B cell (primary cell): ENCODE results near the gene RIT2. TPM values are rescaled to one million over a fixed set of nuclear protein-coding genes. Genes with fewer than 3 reads are reported as not detected.

Experiments
- ATAC-seq: fragments of 200-7000 bp; cut with Tn5 transposase; one replicate; pipeline ENCODE4 v1.10.0; 2021; ENCODE audit warnings: low read depth, mild to moderate bottlenecking, moderate number of reproducible peaks, moderate library complexity
- CTCF ChIA-PET: fragments of 350-600 bp; sonication (Branson Sonifier 250); formaldehyde crosslinking; loops from one replicate; lab custom pipeline; 2021; ENCODE audit warnings: antibody characterized with exemption, inconsistent platforms; lab: Charles Lee
- POLR2A ChIA-PET: fragments of 350-600 bp; sonication (Branson Sonifier 250); formaldehyde crosslinking; loops from one replicate; lab custom pipeline; 2021; ENCODE audit warnings: antibody characterized with exemption; lab: Charles Lee
- DNase-seq: peaks from one replicate; pipeline ENCODE4 v3.0.0; 2013
- H2AFZ ChIP-seq: 2 replicates; pipeline ENCODE4 v1.6.1; 2012; ENCODE audit warnings: mild to moderate bottlenecking, low read depth, low read length; ENCODE audit not compliant: insufficient read depth, poor library complexity, severe bottlenecking
- H3K27ac ChIP-seq, 2 donors: 1 replicate in 1 of 2; 2 replicates in 1 of 2; pipeline ENCODE4 v1.5.1; 2012 to 2013; ENCODE audit warnings: low read length in 2 of 2, mild to moderate bottlenecking in 2 of 2, moderate library complexity in 1 of 2
- H3K27me3 ChIP-seq, 4 experiments: fragments of 200-600 bp in 1 of 4; sonication (generic) in 1 of 4; replicated peaks in 1 of 4; 1 replicate in 2 of 4; 2 replicates in 2 of 4; pipeline versions ENCODE4 v1.6.1 to v1.7.0; 2013 to 2016; ENCODE audit warnings: low read length in 3 of 4, mild to moderate bottlenecking in 2 of 4, mixed read lengths in 1 of 4, moderate library complexity in 1 of 4; ENCODE audit not compliant: insufficient read depth in 4 of 4, control insufficient read depth in 3 of 4; ENCODE audit errors: control extremely low read depth in 1 of 4
- H3K36me3 ChIP-seq, 2 experiments: replicated peaks in 1 of 2; 1 replicate in 1 of 2; 2 replicates in 1 of 2; pipeline versions ENCODE4 v1.6.1 to v1.7.1; 2013; ENCODE audit warnings: low read length in 1 of 2; ENCODE audit not compliant: insufficient read depth in 2 of 2, control insufficient read depth in 1 of 2; ENCODE audit errors: control extremely low read depth in 1 of 2, extremely low read depth in 1 of 2
- H3K4me1 ChIP-seq, 2 donors: fragments of 200-600 bp in 1 of 2; sonication (generic) in 1 of 2; 1 replicate in 1 of 2; 2 replicates in 1 of 2; pipeline versions ENCODE4 v1.5.1 to v1.6.1; 2013 to 2017; ENCODE audit warnings: low read length in 2 of 2; ENCODE audit not compliant: control insufficient read depth in 2 of 2, insufficient read depth in 2 of 2
- H3K4me2 ChIP-seq: replicated peaks from 2 replicates; pipeline ENCODE3; 2012; ENCODE audit warnings: mild to moderate bottlenecking, low read depth, low read length; ENCODE audit not compliant: poor library complexity, severe bottlenecking
- H3K4me3 ChIP-seq, 5 experiments: fragments of 200-600 bp in 1 of 5; sonication (generic) in 1 of 5; 1 replicate in 3 of 5; 2 replicates in 2 of 5; pipeline versions ENCODE4 v1.5.1 to v1.7.0; 2011 to 2016; ENCODE audit warnings: low read length in 4 of 5, mild to moderate bottlenecking in 4 of 5, low read depth in 2 of 5, control low read depth in 1 of 5, moderate library complexity in 1 of 5; ENCODE audit not compliant: insufficient read depth in 1 of 5; ENCODE audit errors: control extremely low read depth in 1 of 5, extremely low read depth in 1 of 5
- H3K79me2 ChIP-seq: fragments of 200-600 bp; sonication (generic); one replicate; pipeline ENCODE4 v1.6.0; 2016; ENCODE audit warnings: low read length; ENCODE audit not compliant: control insufficient read depth, insufficient read depth
- H3K9ac ChIP-seq: fragments of 200-600 bp; sonication (generic); 2 replicates; pipeline ENCODE4 v1.6.1; 2017; ENCODE audit warnings: mild to moderate bottlenecking, low read length, moderate library complexity
- H3K9me3 ChIP-seq, 3 donors: one replicate each; pipeline versions ENCODE4 v1.6.1 to v1.7.1; 2013; ENCODE audit warnings: low read length in 2 of 3; ENCODE audit not compliant: control insufficient read depth in 2 of 3, insufficient read depth in 1 of 3; ENCODE audit errors: control extremely low read depth in 1 of 3
- H4K20me1 ChIP-seq: 2 replicates; pipeline ENCODE4 v1.6.0; 2012; ENCODE audit warnings: mild to moderate bottlenecking, low read length; ENCODE audit not compliant: insufficient read depth, control insufficient read depth, poor library complexity, severe bottlenecking
- H3K27ac Mint-ChIP-seq: one replicate; pipeline ENCODE4 v1.8.0; 2021; ENCODE audit warnings: mixed read lengths
- H3K27me3 Mint-ChIP-seq: one replicate; pipeline ENCODE4 v1.8.0; 2021; ENCODE audit warnings: mixed read lengths
- H3K4me1 Mint-ChIP-seq: one replicate; pipeline ENCODE4 v1.8.0; 2021; ENCODE audit warnings: mixed read lengths
- H3K4me3 Mint-ChIP-seq: one replicate; pipeline ENCODE4 v1.8.0; 2021; ENCODE audit warnings: mixed read lengths
- H3K9me3 Mint-ChIP-seq: one replicate; pipeline ENCODE4 v1.8.0; 2022; ENCODE audit warnings: mixed read lengths; ENCODE audit not compliant: insufficient read depth
- EZH2 ChIP-seq: IDR thresholded peaks from 2 replicates; pipeline ENCODE4 v1.6.1; 2012; ENCODE audit warnings: borderline replicate concordance, low read depth, mild to moderate bottlenecking, moderate library complexity, low read length; ENCODE audit not compliant: insufficient read depth, poor library complexity, severe bottlenecking
- WGBS: methylation state at CpG from one replicate; pipeline ENCODE4 v1.1.5; 2013; ENCODE audit warnings: missing lambda C conversion rate; ENCODE audit not compliant: insufficient coverage; 5-methylcytosine and 5-hydroxymethylcytosine counted together
- intact Hi-C: fragments of 100-400 bp; cut with micrococcal nuclease; formaldehyde crosslinking; loops from one replicate; pipeline ENCODE4 v1.10.0; 2022
- polyA plus RNA-seq: library from polyadenylated mRNA; depleted of rRNA; stranded (reverse); fragments of >200 nt; gene quantifications from 2 replicates; pipeline ENCODE4 v1.2.3, GENCODE V29; 2012
- total RNA-seq, 2 donors: library from RNA; stranded (reverse); fragments of 120-200 nt in 1 of 2; gene quantifications; 1 replicate in 1 of 2; 2 replicates in 1 of 2; pipeline versions ENCODE4 v1.2.3 to v1.2.4, GENCODE V29; 2013 to 2022
- TF ChIP-seq, protein P1 (sequence below): fragments of 200-600 bp; IDR thresholded peaks from one replicate; pipeline ENCODE4 v1.8.0; 2022; ENCODE audit warnings: antibody characterized with exemption, mild to moderate bottlenecking

The RIT2 gene
- total and polyA plus RNA-seq, 2 donors (not counting 1 experiment from before 2014, with no cell fraction given) = not detected

DNA sequence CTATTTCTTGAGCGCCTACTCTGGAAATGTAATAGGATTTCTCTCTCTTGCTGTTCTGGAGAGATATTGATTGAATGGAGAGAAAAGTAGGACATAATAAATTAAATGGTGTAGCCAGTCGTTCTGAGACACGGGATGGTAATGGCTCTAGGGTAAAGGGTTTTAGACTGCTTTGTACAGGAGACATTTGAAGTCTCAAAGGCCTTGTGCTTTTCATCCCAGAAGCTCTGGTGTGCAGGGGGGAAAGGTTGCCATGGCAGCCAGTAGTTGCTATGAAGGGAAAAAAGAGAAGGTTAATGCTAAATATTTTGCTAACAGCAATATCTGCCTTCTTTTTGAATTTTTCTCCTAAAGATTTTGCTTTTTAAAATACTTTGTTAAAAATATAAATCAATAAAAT is 359.3 kb downstream of the RIT2 start:
- Histone ChIP-seq H3K27me3 (no peaks in the 10 kb centered on the region), H3K9me3 (no peaks in the 10 kb centered on the region), H4K20me1 (no peaks in the 10 kb centered on the region), H3K79me2 (no peaks in the 10 kb centered on the region), H3K4me1 (no peaks in the 10 kb centered on the region), H2AFZ (no peak overlapping the region), H3K27ac (no peak overlapping the region), H3K9ac (no peak overlapping the region), H3K4me3 (no peak overlapping the region), H3K4me2 (no peak overlapping the region), H3K36me3 (no peaks in the 10 kb centered on the region)
- no peak for TF ChIP-seq EZH2
- TF ChIP-seq, protein P1, sequence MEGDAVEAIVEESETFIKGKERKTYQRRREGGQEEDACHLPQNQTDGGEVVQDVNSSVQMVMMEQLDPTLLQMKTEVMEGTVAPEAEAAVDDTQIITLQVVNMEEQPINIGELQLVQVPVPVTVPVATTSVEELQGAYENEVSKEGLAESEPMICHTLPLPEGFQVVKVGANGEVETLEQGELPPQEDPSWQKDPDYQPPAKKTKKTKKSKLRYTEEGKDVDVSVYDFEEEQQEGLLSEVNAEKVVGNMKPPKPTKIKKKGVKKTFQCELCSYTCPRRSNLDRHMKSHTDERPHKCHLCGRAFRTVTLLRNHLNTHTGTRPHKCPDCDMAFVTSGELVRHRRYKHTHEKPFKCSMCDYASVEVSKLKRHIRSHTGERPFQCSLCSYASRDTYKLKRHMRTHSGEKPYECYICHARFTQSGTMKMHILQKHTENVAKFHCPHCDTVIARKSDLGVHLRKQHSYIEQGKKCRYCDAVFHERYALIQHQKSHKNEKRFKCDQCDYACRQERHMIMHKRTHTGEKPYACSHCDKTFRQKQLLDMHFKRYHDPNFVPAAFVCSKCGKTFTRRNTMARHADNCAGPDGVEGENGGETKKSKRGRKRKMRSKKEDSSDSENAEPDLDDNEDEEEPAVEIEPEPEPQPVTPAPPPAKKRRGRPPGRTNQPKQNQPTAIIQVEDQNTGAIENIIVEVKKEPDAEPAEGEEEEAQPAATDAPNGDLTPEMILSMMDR = no peak
- no peaks in the 10 kb centered on the region for H3K4me1 Mint-ChIP-seq
- H3K9me3 Mint-ChIP-seq = no peaks in the 10 kb centered on the region
- intact Hi-C loops = no loop called here
- ATAC-seq = no peak
- ChIA-PET POLR2A (no interaction called here), CTCF (no interaction called here)
- no peak overlapping the region for H3K4me3 Mint-ChIP-seq
- no peak for DNase-seq
- 67% methylated on average over 2 of the region's 3 CpGs for WGBS
- no peak overlapping the region for H3K27ac Mint-ChIP-seq
- H3K27me3 Mint-ChIP-seq = no peaks in the 10 kb centered on the region

DNA sequence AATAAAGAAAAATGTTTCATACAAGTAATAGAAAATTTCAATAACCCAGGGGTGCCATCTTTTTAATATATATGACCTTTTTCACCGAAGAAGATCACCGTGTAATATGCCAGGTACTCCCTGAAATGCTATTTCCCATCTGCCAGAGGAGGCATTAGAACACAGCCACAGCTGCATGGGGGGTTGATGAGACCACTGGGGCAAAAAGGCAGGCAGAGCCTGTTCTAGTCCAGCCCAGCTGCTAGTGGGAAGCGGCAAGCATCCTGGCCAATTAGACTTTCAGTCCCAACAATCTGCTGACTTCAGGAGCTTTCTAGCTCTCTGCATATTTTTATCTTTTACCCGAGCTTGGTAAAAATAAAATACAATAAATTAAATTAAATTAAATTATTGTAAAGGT is 362.6 kb downstream of the RIT2 start:
- Histone ChIP-seq H3K4me3 (no peak overlapping the region), H4K20me1 (no peaks in the 10 kb centered on the region), H3K27me3 (no peaks in the 10 kb centered on the region), H3K9ac (no peak overlapping the region), H3K79me2 (no peaks in the 10 kb centered on the region), H3K4me1 (no peaks in the 10 kb centered on the region), H3K36me3 (no peaks in the 10 kb centered on the region), H3K9me3 (no peaks in the 10 kb centered on the region), H3K27ac (no peak overlapping the region), H2AFZ (no peak overlapping the region), H3K4me2 (no peak overlapping the region)
- ATAC-seq = no peak
- POLR2A ChIA-PET = no interaction called here
- no peak for DNase-seq
- no peaks in the 10 kb centered on the region for H3K27me3 Mint-ChIP-seq
- CTCF ChIA-PET = no interaction called here
- 83% methylated on average over 2 of the region's 4 CpGs for WGBS
- H3K9me3 Mint-ChIP-seq = peaks cover 2% of the 10 kb centered on the region
- no peaks in the 10 kb centered on the region for H3K4me1 Mint-ChIP-seq
- TF ChIP-seq, protein P1 = no peak
- no peak for TF ChIP-seq EZH2
- no peak overlapping the region for H3K27ac Mint-ChIP-seq
- no peak overlapping the region for H3K4me3 Mint-ChIP-seq
- intact Hi-C loops = no loop called here
